ENCODE data around the gene ALPL.

ALPL gene

DNA sequence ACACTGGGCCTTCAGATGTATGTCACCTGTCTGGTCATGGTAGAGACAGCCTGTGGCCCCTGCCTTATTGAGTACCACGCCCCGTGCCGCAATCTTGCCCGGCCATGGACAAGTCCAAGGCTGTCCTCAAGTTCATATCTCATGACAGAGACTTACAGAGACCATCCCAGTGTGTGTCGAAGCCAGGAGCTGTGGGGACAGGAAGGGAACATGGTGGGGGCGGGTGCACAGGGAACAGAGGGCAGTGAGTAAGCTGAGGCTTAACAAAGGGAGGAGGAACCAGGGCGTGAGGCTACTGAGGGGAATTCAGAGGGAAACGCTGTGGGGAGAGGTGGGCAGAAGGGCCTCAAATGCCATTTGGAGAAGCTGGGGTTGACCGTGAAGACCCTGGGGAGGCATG is 75.8 kb downstream of the ALPL start:
- Histone ChIP-seq H3K9me3 (ENCODE audit: insufficient read depth, low read length) (no peaks in the 10 kb centered on the region), H3K9ac (ENCODE audit: low read length) (no peak overlapping the region), H3K36me3 (replicated peaks; ENCODE audit: low read depth, low read length) (no peaks in the 10 kb centered on the region), H3K4me3 (ENCODE audit: low read length) (no peak overlapping the region), H3K79me2 (ENCODE audit: low read length) (no peaks in the 10 kb centered on the region), H3K27ac (ENCODE audit: low read length) (no peak overlapping the region), H3K27me3 (ENCODE audit: low read depth, low read length) (peaks cover 3% of the 10 kb centered on the region; the same call in 1 of the 2 replicates), H3K4me1 (ENCODE audit: low read length) (no peaks in the 10 kb centered on the region), H4K20me1 (ENCODE audit: insufficient read depth, low read length) (no peaks in the 10 kb centered on the region), H3K4me2 (ENCODE audit: low read length) (no peak overlapping the region), H2AFZ (ENCODE audit: low read depth, low read length) (no peak overlapping the region)
- TF ChIP-seq, protein P1, sequence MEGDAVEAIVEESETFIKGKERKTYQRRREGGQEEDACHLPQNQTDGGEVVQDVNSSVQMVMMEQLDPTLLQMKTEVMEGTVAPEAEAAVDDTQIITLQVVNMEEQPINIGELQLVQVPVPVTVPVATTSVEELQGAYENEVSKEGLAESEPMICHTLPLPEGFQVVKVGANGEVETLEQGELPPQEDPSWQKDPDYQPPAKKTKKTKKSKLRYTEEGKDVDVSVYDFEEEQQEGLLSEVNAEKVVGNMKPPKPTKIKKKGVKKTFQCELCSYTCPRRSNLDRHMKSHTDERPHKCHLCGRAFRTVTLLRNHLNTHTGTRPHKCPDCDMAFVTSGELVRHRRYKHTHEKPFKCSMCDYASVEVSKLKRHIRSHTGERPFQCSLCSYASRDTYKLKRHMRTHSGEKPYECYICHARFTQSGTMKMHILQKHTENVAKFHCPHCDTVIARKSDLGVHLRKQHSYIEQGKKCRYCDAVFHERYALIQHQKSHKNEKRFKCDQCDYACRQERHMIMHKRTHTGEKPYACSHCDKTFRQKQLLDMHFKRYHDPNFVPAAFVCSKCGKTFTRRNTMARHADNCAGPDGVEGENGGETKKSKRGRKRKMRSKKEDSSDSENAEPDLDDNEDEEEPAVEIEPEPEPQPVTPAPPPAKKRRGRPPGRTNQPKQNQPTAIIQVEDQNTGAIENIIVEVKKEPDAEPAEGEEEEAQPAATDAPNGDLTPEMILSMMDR (IDR thresholded peaks at IDR 0.05; ENCODE audit: low read depth, low read length): no peak
- TF ChIP-seq EZH2phosphoT487 (IDR thresholded peaks at IDR 0.05; ENCODE audit: low read depth): no peak

DNA sequence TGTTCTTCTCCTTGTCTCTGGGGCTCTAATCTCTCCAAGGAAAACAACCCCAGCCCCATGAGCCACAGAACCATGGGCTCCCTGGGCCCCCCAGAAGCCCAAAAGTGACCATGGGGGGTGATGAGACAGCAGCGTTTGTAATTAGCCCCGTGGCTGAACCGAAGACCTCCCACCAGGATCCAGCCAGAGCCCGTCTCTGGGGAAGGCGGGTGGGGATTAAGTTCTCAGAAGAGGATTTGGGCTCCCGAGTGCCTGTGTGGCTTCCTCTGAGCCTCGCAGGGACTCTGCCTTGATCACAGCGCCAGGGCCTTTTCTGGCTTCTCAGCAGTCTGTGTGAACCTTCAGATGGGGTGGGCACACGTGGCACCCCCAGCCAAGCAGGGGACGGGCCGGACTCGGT is 77.0 kb downstream of the ALPL start:
- no peak overlapping the region for H3K27ac ChIP-seq (ENCODE audit: low read length)
- no peak overlapping the region for H3K4me3 ChIP-seq (ENCODE audit: low read length)
- H3K4me1 ChIP-seq (ENCODE audit: low read length): no peaks in the 10 kb centered on the region
- no peaks in the 10 kb centered on the region for H3K9me3 ChIP-seq (ENCODE audit: insufficient read depth, low read length)
- H3K4me2 ChIP-seq (ENCODE audit: low read length): no peak overlapping the region
- no peaks in the 10 kb centered on the region for H3K79me2 ChIP-seq (ENCODE audit: low read length)
- H3K9ac ChIP-seq (ENCODE audit: low read length): no peak overlapping the region
- no peak for TF ChIP-seq EZH2phosphoT487 (IDR thresholded peaks at IDR 0.05; ENCODE audit: low read depth)
- TF ChIP-seq, protein P1 (IDR thresholded peaks at IDR 0.05; ENCODE audit: low read depth, low read length): no peak
- H3K36me3 ChIP-seq (replicated peaks; ENCODE audit: low read depth, low read length): no peaks in the 10 kb centered on the region
- H4K20me1 ChIP-seq (ENCODE audit: insufficient read depth, low read length): no peaks in the 10 kb centered on the region
- H3K27me3 ChIP-seq (ENCODE audit: low read depth, low read length): peaks cover 7% of the 10 kb centered on the region; the same call in 1 of the 2 replicates
- no peak overlapping the region for H2AFZ ChIP-seq (ENCODE audit: low read depth, low read length)

DNA sequence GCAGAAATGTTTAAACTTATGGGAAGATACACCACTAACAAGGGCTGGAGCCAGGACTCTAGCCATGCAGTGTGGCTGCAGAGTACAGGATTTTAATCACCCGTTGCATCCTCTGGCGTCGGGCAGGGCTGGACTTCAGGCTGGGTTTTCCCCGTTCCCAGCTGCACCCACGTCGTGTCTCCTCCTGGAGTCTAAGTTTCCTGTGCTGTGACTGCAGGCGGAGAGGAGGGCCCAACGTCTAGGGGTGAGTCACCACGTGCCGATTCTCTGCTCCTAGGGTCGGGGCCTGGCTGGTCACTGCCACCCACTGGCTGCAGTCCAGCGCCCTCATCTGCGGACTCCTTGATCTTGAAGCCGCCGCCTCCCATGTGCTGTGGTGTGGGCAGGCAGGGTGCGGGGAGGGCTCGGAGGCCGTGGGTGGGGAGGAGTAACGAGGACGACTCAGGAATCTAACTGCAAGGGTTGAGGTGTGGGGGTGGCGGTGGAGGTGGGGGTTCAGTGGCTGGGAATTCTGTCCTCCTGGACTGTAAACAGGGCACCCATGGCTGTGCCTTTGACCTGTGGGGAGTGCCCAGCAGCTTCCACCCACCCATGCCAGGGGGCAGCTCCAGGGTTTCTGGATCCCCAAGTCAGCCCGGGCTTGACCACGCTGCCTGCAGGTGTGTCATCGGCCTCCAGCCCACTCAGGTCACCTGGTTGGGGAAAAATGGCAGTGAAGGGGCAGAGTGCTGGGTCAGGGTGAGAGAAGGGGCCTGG is 77.8 kb downstream of the ALPL start:
- H3K27ac ChIP-seq (ENCODE audit: low read length): no peak overlapping the region
- TF ChIP-seq, protein P1 (IDR thresholded peaks at IDR 0.05; ENCODE audit: low read depth, low read length): no peak
- TF ChIP-seq EZH2phosphoT487 (IDR thresholded peaks at IDR 0.05; ENCODE audit: low read depth): no peak
- H3K9ac ChIP-seq (ENCODE audit: low read length): no peak overlapping the region
- no peaks in the 10 kb centered on the region for H3K4me1 ChIP-seq (ENCODE audit: low read length)
- H3K9me3 ChIP-seq (ENCODE audit: insufficient read depth, low read length): no peaks in the 10 kb centered on the region
- no peak overlapping the region for H3K4me2 ChIP-seq (ENCODE audit: low read length)
- no peaks in the 10 kb centered on the region for H3K36me3 ChIP-seq (replicated peaks; ENCODE audit: low read depth, low read length)
- H3K27me3 ChIP-seq (ENCODE audit: low read depth, low read length): peaks cover 7% of the 10 kb centered on the region; the same call in 1 of the 2 replicates
- no peak overlapping the region for H3K4me3 ChIP-seq (ENCODE audit: low read length)
- H4K20me1 ChIP-seq (ENCODE audit: insufficient read depth, low read length): no peaks in the 10 kb centered on the region
- no peak overlapping the region for H2AFZ ChIP-seq (ENCODE audit: low read depth, low read length)
- no peaks in the 10 kb centered on the region for H3K79me2 ChIP-seq (ENCODE audit: low read length)

DNA sequence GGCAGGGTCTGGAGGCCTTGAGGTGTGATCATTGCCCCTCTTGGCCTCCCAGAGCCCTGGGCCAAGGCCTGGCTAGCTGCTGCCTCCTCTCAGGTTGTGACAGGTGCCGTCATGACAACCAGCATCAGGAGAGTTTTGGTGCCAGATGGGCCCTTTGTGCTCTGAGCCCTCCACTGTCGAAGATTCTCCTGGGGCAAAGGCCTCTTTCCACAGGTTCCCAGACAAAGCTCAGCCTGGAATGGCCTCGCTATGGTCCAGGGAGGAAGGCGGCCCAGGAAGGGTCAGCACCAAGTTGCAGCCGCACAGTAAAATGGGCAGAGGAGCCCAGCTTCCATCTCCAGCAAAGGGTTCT is 78.4 kb downstream of the ALPL start:
- no peak overlapping the region for H3K4me3 ChIP-seq (ENCODE audit: low read length)
- no peak overlapping the region for H3K27ac ChIP-seq (ENCODE audit: low read length)
- no peak overlapping the region for H3K9ac ChIP-seq (ENCODE audit: low read length)
- no peaks in the 10 kb centered on the region for H3K9me3 ChIP-seq (ENCODE audit: insufficient read depth, low read length)
- no peak overlapping the region for H2AFZ ChIP-seq (ENCODE audit: low read depth, low read length)
- no peaks in the 10 kb centered on the region for H3K79me2 ChIP-seq (ENCODE audit: low read length)
- no peaks in the 10 kb centered on the region for H3K4me1 ChIP-seq (ENCODE audit: low read length)
- H3K27me3 ChIP-seq (ENCODE audit: low read depth, low read length): peaks cover 7% of the 10 kb centered on the region; the same call in 1 of the 2 replicates
- no peaks in the 10 kb centered on the region for H4K20me1 ChIP-seq (ENCODE audit: insufficient read depth, low read length)
- TF ChIP-seq, protein P1 (IDR thresholded peaks at IDR 0.05; ENCODE audit: low read depth, low read length): no peak
- TF ChIP-seq EZH2phosphoT487 (IDR thresholded peaks at IDR 0.05; ENCODE audit: low read depth): no peak
- H3K36me3 ChIP-seq (replicated peaks; ENCODE audit: low read depth, low read length): no peaks in the 10 kb centered on the region
- no peak overlapping the region for H3K4me2 ChIP-seq (ENCODE audit: low read length)

All from OCI-LY3 (cell line).